ENCODE data around the gene NNAT.
"Not testable (repeated sequence)": the region's sequence is repeated elsewhere in the genome, so short reads cannot be mapped to it uniquely, and the experiment has no call there.

Gene NNAT, protein sequence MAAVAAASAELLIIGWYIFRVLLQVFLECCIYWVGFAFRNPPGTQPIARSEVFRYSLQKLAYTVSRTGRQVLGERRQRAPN

DNA sequence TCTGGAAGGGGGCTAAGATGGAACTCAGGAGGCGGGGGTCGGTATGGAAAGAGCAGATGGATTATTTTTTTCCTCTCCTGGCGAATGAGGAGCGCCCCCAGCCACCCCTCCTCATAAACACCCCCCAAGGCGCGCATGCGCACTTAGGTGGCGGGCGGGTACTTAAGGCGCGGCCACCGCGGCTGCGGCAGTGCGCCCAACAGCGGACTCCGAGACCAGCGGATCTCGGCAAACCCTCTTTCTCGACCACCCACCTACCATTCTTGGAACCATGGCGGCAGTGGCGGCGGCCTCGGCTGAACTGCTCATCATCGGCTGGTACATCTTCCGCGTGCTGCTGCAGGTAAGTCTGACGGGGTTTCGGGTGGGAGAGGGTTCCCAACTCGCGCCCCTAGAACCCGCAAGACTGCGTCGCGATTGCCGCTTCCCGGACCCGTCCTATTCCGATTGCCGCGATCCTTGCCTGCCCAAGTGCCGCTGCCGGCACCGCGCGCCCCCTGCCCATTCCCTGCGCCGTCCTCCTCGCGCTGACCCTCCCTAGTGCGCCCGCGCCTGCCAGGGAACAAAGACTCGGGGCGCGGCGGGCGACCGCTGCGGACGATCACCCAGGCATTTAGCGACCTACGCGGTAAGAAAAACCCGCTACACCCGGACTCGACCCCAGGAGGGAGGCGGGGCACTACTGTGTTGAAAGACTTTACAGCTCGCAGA is at the start of gene NNAT:
Gene NNAT (plus strand): TSS at position 190 of the 711 bp plus-strand sequence. CDS start 82 bp downstream, at position 272.
- peak in 1 of 3 donors; percentile 9 for DNase-seq

DNA sequence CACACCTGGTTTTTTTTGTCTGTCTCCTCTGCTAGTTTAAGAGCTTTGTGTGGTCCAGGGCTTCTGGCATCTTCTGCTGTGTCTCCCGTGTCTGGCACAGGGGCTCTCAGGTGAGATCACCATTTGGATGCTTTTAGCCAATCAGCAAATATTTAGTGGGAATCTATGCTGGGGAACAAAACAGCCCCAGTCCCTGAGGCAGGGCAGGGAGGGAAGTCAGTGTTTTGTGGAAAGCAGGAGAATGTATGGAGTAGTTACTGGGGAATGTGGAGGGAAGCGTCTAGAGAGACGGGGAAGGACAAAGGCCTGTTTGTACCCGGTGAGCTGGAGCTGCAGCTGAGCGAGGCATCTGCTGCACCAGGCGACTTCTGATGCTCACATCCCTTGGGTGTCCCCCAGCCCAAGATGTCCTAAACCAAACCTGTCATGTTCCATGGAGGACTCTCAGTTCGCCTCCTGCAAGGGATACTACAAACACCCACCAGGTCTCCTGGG is 49.3 kb upstream of the NNAT start:
- DNase-seq, result no peak

DNA sequence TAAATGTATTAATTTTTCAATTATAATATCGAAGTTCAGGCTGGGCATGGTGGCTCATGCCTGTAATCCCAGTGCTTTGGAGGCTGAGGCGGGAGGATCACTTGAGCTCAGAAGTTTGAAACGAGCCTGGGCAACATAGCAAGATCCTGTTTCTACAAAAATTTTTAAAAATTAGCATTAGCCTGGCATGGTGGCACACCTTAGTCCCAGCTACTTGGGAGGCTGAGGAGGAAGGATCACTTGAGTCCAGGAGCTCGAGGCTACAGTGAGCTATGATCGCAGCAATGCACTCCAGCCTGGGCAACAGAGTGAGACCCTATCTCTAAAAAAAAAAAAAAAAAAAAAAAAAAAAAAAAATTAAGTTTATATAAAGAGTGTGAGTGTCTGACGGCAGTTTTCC is 48.6 kb upstream of the NNAT start:
- DNase-seq, result not testable (repeated sequence)

DNA sequence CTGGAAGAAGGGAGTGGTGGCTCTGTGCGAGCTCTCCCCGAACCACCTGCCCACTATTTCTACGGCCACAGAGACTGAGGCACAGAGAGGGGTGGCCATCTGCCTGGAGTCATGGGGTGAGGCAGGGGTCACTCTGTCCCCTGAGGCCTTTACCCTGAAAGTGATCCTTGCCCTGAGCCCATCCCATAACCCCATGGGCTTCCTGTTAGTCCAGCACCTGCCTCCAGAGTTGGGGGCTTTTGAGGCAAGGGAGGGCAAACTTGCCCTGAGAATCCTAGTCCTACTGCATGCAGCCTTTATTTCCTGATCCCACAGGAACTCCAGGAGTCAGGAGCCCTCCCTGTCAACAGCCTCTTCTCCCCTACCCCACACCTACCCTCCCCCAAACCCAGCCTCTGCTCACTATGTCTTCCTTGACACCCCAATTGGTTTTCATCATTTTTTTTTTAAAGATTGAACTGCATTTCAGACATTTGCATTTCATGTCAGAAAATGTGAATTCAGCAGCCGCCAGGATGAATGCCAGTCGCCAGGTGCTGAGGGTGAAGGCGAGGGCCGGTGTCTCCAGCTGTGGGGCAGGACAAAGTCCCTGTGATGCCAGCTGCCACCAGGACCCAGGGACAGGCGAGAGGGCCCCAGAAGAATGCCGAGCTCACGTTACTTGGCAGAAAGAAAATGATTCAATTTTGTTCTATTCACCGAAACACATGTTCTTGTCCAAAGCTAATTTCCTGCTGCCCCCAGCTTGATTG is 47.6 kb upstream of the NNAT start:
- no peak for DNase-seq

DNA sequence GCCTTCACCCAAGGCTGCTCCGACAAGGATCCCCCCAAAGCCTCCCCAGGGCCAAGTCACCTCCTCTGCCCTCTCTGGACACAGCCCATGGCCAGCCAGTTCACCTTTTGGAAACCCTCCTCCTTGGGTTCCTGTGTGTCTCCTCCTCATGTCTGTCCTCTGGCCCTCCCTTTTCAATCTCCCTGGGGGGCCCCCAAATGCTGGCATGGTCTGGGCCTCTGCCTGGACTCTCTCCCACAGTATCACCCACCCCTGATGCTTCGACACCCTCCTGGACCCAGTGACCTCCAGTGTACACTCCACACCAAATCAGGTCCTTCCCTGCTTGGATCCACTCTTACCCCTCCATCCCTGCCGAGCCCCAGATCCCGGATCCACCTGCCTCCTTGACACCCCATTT is 46.7 kb upstream of the NNAT start:
- no peak for DNase-seq

DNA sequence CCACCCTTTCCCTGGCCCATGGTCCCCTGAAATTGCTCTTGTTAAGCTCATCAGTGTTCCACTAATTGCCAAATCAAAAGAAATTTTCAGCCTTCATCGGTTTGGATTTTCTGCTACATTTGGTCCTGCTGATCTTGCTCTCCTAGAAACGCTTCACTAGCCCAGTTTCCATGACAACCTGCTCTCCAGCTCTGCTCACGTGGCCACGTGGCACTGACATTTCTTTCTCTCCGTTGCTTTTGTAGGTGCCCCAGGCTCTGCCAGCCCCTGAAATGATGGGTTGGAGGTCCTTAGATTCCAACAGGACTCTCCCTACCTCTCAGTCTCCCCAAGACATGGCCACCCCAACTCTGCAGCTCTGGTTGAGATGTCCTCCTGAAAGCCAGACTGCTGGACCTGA is 45.8 kb upstream of the NNAT start:
- DNase-seq, result no peak

DNA sequence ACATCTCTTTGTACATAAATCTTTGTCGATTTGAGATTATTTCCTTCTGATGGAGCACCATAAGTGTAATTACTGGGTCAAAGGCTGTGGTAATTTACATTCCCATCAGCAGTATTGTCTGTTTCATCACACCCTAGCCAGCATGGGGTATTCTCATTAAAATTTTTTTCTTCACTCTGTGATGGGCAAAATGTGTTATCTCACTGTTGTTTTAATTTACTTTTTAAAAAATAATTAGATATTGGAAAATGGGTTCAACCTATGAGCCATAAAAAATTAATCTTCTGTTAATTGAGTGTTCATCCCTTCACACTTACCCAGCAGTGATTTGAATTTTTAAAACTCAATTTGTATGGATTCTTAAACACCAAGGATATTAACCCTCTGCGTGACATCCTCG is 44.0 kb upstream of the NNAT start:
- DNase-seq, result no peak

DNA sequence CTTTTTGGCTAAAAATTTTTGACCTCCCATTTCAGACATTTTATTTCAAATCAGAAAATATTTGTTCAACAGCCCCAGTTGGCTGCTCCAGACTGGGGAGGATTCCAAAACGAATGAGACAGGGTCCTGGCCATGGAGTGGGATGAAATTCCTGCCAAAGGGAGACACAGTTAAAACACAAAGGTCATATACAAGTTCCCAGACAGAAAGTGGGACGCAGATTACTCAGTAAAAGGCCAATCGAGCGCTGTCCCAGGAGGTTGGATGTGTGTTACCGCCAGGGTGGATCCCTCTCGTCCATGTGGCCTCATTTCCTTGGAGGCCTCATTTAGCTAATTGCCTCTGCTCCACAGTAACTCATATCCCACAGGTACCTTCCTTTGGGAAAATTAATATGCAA is 41.8 kb upstream of the NNAT start:
- no peak for DNase-seq

DNA sequence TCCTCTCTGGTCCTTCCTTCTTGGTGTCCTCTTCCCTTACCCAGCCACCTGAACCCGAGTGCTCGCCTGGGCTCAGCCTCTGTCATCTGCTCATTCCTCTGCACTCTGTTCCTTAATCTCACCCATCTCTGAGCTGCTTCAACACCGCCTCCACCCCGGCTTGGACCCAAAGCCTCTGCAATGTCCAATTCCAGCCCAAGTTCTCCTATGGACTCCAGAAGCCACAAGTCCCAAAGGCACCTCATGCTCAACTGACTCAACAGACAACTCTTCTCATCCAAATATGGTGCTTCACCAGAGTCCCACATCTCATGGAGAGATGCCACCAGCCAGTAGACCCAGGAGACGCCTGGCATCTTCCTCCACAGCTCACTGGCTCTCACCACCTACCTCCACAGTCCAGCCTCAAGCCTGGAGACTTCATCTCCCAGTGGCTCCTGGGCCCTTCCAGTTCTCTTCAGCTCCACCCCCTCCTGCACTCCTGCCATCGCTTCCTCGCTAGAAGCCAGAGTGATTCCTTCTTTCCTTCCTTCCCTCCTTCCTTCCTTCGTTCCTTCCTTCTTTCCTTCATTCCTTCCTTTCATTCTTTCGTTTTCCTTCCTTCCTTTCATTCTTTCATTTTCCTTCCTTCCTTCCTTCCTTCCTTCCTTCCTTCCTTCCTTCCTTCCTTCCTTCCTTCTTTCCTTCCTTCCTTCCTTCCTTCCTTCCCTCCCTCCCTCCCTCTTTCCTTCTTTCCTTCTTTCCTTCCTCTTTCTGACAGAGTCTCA is 40.9 kb upstream of the NNAT start:
- DNase-seq, result no peak

DNA sequence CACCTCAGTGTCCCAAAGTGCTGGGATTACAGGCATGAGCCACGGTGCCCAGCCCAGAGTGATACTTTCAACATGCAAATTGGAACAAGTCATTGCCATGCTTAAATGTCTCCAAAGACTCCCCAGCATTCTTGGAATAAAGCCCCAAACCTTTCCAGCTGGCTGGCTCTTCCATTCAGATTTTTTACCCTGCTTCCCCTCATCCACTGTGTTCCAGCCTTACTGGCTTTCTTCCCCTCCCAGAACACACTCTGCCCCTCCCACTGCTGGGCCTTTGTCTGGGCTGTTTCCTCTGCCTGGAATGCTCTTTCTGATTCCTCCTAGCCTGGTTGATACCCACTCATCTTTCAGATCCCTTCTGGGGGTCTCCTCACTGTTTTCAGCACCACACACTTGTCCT is 40.1 kb upstream of the NNAT start:
- no peak for DNase-seq

DNA sequence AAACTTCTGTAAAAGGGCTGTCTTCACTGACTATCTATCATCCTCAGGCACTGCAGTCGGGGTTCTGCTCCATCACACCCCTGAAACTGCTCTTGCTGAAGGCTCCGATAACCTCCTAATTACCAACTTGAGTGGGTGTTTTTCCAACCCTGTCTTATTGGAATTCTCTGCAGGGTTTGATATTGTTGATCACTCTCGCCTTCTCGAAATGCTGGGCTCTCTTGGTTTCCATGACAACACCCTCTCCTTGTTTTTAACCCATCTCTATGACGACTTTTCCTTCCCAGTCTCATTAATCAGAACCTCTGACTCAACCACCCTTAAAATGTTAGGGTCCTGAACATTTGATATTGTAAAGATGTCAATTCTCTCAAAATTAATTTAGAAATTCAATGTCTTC is 39.4 kb upstream of the NNAT start:
- no peak for DNase-seq

DNA sequence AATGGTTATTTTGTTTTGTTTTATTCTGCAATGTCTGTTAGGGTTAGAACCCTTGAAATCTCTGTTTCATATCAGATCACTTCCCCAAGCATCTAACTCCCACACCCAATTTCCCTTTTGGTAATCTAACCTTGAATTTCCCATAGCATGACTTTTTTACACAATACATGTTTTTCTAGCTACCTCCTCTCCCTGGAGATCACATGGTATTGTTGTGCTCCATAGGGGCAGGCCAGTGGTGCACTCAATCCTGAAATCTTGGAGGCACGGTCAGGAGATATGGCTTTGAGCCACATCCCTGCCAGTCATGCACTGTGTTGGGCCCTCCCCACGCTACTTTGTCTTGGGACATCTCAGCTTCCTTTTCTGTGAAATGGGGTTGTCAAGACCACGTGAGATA is 36.7 kb upstream of the NNAT start:
- DNase-seq, result peak; percentile 78 to 84 (median 83)

DNA sequence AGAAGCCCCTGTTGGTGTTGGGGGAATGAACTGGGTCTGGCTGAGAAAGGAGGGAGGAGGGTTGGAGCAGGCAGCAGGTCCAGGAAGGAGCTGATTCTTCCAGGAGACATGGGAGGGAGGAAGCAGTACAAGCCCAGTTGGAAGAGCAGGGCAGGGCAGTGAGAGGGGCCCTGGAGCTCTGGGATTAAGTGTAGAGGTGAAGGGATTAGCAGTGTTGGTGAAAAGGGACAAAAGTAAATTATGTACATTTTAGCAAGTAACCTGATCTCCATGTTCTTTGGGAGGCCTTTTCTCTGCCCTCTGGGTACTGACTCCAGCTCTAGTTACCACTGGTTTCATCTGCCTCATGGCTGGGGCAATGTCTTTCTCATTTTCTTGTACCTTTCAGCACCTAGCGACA is 34.8 kb upstream of the NNAT start:
- DNase-seq, result not testable (repeated sequence)

DNA sequence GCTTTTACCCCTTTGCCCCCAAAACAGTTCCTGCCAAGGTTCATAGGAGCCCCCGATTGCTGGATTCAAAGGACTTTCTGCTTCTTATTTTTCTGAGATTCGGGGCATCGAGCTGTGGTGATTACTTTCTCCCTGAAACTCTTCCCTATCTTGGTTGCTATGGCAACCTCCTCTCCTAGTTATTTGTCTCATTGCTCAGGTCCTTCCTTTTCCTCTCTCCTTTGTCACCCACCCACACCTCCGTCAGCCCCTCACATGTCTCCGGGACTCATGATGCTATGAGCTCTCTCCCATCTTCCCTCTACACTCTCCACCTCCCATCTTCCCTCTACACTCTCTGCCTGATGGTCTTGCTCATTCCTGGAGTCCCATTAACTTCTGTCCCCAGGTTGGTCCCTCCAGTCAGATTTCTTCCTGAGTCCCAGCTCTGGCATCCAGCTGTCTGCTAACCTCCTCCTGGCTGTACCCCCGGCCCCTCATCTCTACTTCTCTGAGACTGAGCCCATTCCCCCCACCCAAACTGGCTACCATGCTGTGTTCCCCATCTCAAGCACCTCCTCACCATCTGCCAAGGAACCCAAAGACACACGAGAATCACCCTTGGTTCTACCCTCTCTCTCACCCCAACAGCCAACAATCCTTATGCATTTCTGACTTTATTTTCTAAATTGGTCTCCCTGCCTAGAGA is 30.2 kb upstream of the NNAT start:
- DNase-seq, result no peak

DNA sequence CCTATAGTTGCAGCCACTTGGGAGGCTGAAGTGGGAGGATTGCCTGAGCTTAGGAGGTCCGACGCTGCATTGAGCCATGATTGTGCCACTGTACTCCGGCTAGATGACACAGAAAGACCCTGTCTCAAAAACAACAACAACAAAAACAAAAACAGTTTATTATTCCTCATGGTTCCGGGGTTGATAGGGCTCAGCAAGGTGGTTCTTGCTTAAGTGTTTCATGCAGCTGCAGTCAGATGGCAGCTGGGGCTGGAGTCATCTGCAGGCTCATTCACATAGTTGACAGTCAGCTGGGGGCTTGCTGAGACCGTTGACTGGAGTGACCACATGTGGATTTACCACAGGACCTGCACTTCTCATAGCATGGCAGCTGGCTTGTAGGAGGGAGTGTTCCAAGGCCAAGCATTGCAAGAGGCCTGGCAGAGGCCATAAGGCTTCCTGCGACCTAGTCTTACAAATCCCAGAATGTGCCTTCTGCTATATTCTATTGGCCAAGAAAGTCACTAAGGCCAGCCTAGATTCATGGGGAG is 28.9 kb upstream of the NNAT start:
- no peak for DNase-seq

DNA sequence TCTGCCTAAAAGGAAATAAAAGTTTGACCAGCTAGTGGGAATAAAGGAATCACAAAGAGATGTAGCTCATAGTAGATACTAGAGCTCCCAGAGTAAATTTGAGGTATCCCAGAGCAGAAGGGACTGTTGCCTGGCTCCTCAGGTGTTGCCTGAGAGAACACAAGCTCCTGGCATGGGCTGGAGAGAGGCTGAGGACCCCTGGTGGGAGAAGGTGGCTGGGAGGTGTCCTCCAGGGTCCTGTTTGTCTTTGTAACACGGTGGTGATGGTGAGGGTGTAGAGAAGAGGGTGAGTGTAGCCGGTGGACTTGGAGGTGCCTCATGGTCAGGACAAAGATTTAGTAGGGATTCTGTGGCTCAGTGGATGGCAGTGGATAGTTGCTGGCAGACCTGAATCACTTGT is 28.1 kb upstream of the NNAT start:
- DNase-seq, result no peak

DNA sequence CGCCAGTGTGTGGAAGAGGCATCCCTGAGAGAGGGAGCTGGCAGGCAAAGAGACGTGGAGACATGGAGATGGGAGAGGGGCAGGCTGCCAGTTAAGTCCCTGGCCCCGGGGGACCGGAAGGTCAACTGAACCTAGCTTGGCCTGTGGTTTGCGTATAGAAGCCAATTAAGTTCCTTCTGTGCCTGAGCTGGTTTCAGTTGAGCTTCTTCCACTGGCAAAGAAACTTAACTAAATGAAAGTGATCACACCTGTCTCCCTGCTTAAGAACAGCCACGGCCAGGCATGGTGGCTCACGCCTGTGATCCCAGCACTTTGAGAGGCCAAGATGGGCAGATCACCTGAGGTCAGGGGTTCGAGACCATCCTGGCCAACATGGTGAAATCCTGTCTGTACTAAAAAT is 26.7 kb upstream of the NNAT start:
- DNase-seq, result no peak

DNA sequence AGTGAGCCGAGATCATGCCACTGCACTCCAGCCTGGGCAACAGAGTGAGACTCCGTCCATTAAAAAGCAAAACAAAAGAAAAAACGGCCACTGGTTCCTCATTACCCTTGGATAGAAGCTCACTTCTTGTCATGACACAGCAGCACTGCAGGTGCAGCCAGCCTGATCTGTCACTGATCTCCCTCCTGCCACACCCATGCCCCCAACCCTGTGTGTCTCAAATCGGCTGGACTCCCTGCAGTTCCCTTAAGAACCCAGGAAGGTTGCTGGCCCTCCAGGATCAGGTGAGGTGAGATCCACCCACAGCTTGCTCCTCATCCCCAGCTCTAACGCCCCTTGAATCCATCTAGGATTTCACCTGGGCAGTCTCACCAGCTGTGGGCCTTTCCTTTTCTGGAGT is 26.3 kb upstream of the NNAT start:
- DNase-seq, result no peak

DNA sequence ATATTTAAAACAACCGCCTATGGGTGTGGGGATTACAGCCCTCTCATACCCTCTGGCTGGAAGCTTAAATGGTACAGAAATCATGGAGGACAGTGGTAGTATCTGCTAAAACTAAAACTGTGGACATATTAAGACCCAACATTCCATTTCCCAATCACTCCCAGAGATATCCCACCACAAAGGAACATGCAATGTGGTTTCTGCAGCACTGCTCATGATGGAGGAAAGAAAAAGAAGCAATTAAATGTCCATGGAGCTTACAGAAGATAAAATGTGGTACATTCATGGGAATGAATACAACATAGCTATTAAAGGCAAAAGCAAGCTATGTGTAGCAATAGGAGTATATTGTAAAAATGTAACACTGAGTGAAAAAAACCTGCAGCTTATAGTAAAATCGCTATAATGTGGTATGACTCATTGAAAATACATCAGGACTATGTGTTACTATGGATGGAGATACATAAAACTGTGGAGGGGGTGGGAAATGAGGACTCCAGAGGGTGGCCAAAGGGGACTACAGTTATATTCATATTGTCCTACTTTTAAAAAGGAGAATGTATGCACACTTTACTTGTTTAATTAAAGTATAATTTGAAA is 22.9 kb upstream of the NNAT start:
- no peak for DNase-seq

DNA sequence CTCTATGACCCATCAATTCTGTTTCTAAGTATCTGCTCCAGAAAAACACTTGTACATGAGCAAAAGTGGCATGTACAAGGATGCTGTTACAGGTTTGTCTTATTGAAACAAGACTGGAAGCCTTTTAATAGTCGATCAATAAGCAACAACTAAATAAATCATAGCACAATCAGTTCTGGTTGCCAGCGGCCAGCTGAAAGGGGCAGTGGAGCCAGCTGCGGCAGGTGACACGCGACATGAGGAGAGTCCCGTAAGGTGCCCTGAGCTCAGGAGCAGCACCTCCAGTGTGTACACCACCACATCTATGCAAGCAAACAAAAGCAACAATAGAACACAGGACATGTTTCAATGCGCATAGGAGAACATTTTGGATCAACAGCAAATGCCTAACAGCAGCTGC is 20.7 kb upstream of the NNAT start:
- no peak for DNase-seq

DNA sequence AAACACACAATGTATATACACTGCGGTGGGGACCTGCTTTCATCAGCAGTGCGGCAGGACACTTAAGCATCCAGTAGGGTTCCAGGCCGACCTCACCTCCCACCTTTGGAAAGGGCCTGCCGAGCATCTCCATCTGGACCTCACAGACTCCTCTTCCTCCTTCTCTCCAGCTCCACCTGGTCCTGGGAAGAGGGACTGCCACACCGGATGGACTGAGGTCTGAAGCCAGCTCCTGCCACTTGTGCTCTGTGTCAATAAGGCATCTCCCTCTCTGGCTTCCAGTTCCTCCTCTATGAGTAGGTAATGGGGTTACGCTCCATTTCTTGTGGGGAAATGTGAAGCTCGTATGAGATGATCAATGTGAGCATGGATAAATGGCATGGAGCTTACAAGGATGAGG is 19.1 kb upstream of the NNAT start:
- no peak for DNase-seq

DNA sequence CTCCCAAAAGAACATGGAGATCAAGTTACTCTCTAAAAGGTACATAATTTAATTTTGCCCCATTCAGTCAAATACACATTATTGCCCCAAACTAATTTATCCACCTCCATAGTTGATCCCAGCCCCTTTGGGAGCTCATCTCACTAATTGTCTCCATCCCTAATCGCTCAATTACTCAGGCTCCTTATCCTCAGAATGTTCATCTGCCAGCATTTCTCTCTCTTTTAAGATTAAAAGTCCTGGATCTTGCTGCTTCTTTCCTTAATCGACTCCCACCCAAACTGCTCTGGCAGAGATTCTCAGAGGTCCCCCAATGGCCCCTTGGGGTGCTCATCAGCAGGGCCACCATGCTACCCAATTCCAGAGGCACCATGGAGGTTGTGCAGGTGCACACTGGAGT is 18.4 kb upstream of the NNAT start:
- DNase-seq, result no peak

All from suppressor macrophage treated with lipopolysaccharide for 1 hour (primary cell).